Renal pelvis (tissue), 4 donors: ENCODE measurements around the gene SLC2A8. TPM values are rescaled to one million over a fixed set of nuclear protein-coding genes. Genes with fewer than 3 reads are reported as not detected.

Source experiments
- DNase-seq: peaks from one replicate; pipeline ENCODE4 v3.0.0-alpha.2; 2013
- polyA plus RNA-seq, 3 donors: library from polyadenylated mRNA; unstranded; fragments of 120-200 nt; gene quantifications; one replicate each; pipeline ENCODE4 v1.2.1, GENCODE V29; 2013; ENCODE audit not compliant: insufficient read length in 3 of 3

SLC2A8 gene
- polyA plus RNA-seq, 3 donors: 21.9 to 28.0 (median 23.6) TPM

- no peak for DNase-seq
These were observed 1.9 kb downstream of the SLC2A8 start for GRCh38 chr9:127398715-127399400.

GRCh38 chr9:127399736-127400269, 2.8 kb downstream of the SLC2A8 start:
- DNase-seq: no peak

GRCh38 chr9:127402401-127403090, 5.6 kb downstream of the SLC2A8 start:
- no peak for DNase-seq

- DNase-seq: no peak
These were observed 6.7 kb downstream of the SLC2A8 start for GRCh38 chr9:127403507-127404192.

GRCh38 chr9:127404631-127405030, 7.7 kb downstream of the SLC2A8 start:
- no peak for DNase-seq

- no peak for DNase-seq
These were observed 8.6 kb downstream of the SLC2A8 start for GRCh38 chr9:127405344-127406125.

- DNase-seq: no peak
These were observed 10.0 kb downstream of the SLC2A8 start for GRCh38 chr9:127406799-127407491.

GRCh38 chr9:127407492-127407843, 10.5 kb downstream of the SLC2A8 start:
- no peak for DNase-seq

- DNase-seq: no peak
These were observed 14.2 kb downstream of the SLC2A8 start for GRCh38 chr9:127411122-127411521.

- DNase-seq: no peak
These were observed 18.2 kb downstream of the SLC2A8 start for GRCh38 chr9:127415141-127415540.

- no peak for DNase-seq
These were observed 18.7 kb downstream of the SLC2A8 start for GRCh38 chr9:127415657-127416056.

- DNase-seq: no peak
These were observed 20.4 kb downstream of the SLC2A8 start for GRCh38 chr9:127417131-127418036.

GRCh38 chr9:127418037-127418471, 21.1 kb downstream of the SLC2A8 start:
- DNase-seq: no peak

GRCh38 chr9:127419348-127419747, 22.4 kb downstream of the SLC2A8 start:
- no peak for DNase-seq

- no peak for DNase-seq
These were observed 24.1 kb downstream of the SLC2A8 start for GRCh38 chr9:127421057-127421456.

- no peak for DNase-seq
These were observed 25.3 kb downstream of the SLC2A8 start for GRCh38 chr9:127422133-127422782.

- no peak for DNase-seq
These were observed 25.8 kb downstream of the SLC2A8 start for GRCh38 chr9:127422787-127423186.

GRCh38 chr9:127423476-127423933, 26.5 kb downstream of the SLC2A8 start:
- no peak for DNase-seq

- DNase-seq: peak; percentile 91
These were observed 27.1 kb downstream of the SLC2A8 start, which contains the start of gene ZNF79 for GRCh38 chr9:127423934-127424675. Gene ZNF79 (plus strand): TSS chr9:127424382. CDS start chr9:127424788, 406 bp downstream.
